ENCODE data around the gene MKI67.
A peak's percentile ranks its signal among the peaks of the same experiment; 100 is the strongest.

MKI67 gene

DNA sequence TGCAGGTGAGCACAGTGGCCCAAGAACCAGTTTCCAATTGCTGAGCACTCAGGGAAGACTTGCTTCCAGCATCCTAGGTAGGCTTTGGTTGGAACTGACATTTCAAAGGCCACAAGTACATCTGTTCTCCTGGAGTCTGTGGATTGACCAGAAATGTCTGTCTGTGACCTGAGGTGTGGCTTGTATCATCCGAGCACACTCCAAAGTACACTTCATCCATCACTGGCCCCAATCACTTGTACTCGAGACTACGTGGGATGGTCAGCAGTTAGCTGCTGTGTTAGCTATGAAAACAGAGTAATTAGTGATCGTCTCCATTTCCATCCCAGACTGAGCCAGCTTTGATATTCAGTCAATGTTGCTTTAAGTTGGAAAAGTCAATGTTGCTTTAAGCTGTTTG is 45.0 kb downstream of the MKI67 start:
- no peak for DNase-seq

DNA sequence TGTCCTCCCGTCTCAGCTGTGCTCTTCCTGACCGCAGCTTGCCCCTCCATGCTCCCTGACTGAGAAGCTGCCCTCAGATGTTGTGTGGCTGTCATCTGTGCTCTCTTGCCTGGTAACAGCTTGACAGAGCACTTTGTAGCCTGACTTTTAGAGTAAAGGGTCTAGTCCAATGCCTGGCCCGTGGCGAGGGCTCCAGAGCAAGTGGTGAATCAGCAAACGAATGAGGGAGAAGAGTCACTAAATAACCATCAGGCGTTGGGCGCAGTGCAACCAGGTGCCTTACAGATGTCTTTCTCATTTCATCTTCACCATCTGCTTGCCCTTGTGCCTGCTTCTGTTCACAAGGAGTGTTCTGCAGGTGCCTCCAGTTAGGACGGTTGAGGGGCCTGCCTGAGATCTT is 45.6 kb downstream of the MKI67 start:
- no peak for DNase-seq

DNA sequence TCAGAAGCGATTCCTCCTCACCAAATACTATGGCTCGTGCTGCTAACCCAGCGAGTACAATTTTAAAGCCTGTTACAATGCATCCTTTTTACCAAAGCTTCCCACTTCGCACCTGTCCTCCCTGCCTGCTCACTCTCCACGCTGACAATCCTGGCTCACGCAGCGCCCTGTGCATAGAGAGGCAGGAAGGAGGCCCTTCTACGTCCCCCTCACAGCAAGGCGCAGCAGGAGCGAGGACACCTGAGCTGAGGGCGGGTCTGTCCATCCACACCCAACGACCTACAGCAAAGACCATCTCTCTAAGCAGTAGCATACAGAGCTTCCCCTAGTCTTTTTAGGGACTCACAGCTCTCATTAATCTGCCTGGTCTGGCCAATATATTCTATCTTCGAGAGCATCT is 46.0 kb downstream of the MKI67 start:
- no peak for DNase-seq

DNA sequence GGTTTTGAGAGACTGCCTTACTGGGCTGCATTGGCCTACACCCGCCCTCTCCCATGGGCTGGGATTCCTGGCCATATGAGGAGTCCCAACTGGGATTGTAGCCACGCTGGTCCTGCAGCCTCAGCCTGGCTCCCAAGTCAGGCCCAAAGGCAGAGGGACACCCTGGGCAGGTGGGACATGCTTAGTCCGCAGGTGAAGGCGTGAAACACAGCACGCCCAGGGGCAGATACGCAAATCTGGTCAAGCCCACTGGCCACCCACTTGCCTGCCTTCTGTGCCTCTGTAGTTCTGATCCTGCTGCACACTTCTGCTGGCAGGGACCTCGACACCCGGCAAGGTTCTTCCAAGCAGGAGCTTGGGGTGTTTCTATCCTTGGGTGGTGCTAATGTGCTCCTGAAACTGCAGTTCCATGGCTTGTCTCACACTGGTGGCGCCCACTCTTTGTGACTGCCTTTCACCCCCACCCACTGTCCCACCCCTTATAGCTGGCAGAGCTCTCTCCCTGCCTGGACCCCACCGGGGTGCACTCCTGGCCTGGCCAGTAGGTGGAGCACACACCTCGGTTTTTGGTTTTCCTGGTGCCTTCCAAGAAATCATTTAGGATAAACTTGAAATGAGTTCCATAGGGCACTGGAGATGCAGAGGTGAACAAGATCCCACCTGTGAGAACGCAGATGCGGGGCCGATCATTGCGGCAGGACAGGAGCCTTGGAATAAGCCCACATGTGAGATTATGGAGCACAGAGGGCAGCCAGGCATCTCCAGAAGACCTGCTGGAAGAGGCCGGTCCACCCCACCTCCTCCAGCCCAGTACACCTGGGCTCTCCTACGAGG is 47.9 kb downstream of the MKI67 start:
- DNase-seq, result peak; percentile 76

DNA sequence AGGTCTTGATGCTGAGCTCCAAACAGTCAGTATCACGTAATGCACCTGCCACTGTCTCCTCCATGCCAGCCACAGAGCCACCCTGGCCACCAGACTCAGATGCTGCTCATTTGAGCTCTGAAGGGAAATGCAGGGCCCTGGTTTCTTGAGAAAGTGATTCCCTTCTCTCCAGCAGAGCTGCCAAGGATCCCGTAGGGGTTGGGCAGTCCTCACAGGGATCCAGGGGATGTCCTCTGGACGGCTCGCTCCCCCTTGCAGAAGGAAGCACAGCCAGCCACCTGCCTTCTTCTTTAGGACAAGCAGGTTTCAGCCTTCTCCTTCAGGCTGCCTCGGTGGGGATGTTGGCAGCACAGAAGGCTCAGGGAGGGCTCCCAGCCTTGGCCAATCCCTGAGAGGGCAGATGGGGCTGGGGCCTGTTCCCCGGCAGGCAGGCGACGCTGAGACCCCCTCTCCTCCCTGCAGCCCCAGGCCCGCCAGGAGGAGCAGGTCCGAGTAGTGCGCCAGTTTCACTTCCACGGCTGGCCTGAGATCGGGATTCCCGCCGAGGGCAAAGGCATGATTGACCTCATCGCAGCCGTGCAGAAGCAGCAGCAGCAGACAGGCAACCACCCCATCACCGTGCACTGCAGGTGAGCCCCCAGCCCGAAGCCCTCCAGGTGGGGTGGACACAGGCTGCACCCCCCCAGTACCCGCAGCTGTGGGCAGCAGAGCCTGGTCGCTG is 48.9 kb downstream of the MKI67 start:
- DNase-seq, result no peak

DNA sequence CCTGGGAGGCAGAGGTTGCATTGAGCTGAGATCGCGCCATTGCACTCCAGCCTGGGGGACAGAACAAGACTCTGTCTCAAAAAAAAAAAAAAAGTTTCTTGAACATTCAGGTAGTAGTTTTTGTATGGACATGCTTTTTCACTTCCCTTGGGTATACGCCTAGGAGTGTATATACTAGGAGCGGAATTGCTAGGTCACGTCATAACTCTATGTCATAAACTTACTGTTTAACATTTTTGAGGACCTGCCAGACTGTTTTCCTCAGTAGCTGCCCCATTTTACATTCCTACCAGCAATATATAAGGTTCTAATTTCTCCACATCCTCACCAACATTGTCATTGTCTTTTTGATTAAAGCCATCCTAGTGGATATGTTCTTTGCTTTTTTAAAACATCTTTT is 51.6 kb downstream of the MKI67 start:
- no peak for DNase-seq

DNA sequence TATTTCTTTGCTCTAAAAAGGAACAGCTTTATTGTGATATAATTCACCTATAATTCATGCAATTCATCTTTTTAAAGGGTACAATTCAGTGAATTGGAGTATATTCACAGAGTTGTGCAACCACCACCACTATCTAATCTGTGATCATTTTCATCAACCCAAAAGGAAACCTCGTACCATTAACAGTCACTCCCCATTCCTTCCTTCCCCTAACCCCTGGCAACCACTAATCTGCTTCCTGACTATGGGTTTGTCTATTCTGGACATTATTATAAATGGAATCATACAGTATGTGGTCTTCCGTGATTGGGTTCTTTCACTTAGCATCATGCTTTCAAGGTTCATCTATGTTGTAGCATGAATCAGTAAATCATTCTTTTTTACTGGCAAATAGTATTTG is 52.3 kb downstream of the MKI67 start:
- DNase-seq, result no peak

DNA sequence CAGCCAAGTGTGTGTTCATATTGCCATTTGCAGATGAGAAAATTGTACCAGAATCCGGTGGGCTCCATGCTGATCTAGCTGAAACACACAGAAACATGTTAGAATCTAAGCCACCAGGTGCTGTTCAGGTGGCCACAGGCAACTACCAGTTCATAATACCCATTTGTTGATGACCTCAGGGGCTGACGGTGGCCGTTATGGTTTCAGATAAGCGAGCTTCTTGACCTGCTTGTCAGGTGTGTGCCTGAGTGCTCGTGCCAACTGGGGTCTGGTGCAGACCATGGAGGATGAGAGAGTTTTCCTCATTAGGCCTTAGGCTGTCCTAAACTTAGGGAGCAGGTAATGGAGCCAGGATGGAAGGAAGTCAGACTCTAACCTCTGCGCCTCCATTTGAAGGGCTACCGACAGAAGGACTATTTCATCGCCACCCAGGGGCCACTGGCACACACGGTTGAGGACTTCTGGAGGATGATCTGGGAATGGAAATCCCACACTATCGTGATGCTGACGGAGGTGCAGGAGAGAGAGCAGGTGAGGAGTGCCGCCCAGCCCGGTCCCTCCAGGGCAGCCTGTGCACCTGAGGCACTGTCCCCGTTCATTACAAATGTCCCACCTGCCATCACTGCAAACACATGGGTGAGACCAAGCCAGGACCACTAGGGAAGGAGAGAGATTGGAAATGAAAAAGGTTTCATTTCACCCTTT is 53.1 kb downstream of the MKI67 start:
- no peak for DNase-seq

DNA sequence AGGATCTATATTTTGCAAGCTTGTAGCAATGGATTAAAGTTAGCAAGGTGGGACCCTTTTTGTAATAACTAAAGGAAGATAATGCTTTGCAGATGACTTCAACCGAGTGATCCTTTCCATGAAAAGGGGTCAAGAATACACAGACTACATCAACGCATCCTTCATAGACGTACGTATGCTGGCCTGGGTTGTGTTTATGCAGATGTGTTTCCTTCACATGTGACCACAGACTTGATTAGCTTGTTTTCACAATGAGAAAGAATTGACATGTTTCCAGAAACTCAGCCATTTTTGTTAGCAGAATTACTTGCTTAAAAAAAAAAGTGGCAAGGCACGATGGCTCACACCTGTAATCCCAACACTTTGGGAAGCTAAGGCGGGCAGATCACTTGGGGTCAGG is 54.2 kb downstream of the MKI67 start:
- DNase-seq, result no peak

DNA sequence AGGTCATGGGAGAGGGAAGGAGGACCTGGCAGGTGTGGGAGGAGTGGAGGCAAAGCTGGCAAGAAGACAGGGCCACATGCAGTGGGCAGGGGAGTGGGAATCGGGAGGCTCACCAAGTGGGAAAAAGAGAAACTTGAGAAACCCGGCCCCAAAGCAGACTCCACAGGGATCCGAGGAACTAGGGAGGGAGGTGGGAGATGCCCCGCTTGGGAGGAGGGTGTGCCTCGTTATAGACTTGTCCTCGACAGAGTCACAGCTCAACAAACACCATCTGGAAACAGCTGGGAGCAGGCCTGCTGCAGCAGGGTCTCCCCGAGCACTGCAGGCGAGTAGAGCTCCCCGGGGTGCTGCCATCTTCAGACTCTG is 54.8 kb downstream of the MKI67 start:
- DNase-seq, result no peak

DNA sequence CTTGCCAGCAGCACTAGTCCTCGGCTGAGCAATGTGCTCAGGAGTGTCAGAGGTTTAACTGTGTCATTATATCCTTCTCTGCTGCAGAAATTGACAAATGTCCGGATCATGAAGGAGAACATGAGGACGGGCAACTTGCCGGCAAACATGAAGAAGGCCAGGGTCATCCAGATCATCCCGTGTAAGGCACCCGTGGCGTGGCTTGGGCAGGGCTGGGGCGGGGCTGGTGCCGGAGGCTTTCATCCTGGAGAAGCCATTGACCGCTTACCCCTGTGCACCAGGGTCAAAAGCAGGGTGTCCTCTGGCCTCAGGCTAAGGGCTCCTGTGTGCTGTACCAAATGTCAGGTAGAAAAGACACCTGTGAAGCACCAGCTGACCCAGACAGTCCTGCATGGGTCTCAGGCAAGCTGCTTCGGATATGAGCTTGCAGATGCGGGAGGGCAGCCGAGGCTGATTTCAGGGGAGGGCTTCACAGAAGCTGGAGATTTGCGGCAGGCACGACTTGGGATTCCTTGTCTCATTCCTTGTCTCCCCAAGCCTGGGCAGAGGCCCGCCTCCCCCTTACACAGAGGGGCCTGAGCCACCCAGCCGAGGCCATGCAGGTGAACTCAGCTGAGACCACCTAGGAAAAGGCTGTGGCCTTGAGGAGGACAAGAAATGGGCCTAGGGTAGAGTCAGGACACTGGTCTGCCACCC is 55.4 kb downstream of the MKI67 start:
- no peak for DNase-seq

DNA sequence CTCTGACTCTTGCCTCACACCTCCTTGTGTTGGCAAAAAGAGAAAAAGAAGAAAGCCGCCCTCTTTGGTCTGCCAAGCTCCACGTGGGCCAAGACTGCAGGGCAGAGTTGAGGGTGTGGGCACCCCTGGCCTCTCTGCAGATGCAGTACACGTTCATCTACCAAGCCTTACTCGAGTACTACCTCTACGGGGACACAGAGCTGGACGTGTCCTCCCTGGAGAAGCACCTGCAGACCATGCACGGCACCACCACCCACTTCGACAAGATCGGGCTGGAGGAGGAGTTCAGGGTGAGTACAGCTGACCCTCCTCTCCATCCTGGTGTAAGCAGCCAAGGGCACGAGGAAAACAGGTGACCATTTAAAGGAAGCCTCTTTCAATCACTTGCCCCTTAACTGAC is 56.1 kb downstream of the MKI67 start:
- no peak for DNase-seq

DNA sequence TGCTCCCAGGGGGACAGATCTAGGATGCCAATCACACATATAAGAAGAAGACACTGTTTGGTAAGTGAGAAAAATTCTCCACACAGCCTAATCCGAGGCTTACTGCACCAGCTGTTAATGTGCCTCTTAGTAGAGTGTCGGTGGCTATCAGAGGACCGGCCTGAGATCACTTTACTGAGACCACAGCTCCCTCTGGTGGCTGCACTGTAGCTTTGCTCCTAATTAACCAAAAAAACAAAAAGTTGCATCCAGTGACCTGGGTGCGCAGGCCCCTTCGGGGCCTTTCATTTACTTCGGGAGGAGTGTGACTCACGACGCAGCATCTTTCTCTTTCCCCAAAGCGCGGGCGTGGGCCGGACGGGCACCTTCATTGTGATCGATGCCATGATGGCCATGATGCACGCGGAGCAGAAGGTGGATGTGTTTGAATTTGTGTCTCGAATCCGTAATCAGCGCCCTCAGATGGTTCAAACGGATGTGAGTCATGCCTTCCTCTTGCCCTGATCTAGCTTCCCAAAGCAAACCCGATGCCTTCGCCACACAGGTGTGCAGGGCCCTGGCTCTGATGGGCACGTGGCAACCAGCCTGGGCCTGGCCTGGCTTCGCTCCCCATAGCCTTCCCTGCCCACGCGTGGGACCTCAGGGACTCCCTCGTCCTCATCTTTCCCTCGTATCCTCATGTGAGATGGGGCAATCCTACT is 56.7 kb downstream of the MKI67 start:
- DNase-seq, result peak; percentile 81

DNA sequence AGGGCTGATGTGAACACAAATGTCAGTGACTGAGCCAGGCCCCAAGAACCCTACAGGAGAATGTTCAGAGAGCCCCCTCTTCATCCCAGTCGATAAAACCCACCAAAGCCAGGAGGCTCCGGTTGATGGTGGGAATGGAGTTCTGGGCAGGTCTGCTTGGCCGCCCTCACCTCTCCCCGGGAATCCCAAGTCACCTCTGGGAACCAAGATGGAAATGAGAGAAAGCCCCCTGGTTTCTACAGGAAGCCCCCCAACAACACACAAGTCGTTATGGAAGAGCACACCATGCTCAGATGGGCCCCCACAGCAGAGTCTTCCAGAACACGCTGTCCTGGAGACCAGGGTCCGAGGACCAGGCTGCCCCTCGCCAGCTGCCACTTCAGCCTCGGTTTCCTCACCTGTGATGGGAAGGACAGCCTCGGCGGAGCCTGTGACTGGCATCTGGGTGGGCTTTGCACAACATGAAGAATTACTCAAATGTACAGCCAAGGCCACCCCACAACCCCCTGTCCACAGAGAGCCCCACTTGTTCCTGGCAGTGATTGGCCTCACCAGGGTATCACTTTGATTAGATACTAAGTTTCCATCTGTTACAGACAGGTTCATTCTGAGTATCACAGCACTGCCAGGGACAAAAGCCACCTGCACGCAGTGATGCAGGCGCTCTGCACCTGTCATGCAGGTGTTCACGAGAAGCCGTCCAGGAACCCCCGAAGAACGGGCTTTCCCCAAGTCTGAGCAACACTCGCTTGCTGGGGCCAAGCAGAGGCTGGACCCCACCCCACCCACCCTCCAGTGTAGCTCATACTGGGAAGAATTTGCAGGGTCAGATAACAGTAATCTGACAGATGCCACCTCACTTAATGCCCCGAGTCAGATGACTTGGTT is 57.6 kb downstream of the MKI67 start:
- DNase-seq, result peak; percentile 33

DNA sequence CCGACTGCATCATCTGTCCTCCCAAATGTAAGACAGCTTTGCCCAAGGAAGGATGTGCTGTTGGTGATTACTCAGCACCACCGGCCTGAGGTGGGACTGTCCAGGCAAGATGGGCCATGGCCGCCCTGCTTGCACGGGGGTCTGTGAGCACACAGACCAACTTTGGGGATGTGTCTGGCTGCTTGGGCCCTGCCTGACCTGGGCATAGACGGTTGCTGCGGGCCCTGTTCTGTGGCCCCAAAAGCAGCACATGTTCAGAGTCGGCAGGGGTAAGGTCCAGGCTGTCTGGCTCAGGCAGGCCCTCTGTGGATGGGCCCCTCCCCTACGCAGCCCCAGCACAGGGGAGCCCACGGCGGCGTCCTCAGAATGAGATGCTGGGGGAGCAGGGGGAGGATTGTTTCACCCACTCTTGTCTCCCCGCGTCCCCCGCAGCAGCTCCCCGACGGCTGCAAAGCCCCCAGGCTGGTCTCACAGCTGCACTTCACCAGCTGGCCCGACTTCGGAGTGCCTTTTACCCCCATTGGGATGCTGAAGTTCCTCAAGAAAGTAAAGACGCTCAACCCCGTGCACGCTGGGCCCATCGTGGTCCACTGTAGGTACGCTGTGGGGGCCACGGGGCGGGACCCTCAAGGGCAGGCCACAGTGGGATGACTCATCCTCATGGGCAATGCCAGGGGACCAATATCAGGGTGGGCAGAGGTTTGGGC is 58.4 kb downstream of the MKI67 start:
- DNase-seq, result peak; percentile 39

DNA sequence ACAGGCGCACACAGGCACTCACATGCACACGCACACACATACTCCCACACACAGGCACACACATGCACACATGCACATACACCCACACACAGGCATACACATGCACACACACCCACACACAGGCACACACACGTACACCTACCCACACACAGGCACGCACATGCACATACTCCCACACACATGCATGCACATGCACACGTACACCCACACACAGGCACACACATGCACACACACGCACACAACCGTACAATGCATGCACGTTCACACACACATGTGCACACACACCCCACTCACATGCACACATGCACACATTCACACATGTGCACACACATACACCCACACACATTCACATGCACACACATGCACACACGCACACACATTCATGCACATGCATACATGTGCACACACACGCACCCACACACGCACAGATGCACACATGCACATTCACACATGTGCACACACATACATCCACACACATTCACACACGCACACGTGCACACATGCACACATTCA is 59.3 kb downstream of the MKI67 start:
- peak; percentile 41 for DNase-seq

DNA sequence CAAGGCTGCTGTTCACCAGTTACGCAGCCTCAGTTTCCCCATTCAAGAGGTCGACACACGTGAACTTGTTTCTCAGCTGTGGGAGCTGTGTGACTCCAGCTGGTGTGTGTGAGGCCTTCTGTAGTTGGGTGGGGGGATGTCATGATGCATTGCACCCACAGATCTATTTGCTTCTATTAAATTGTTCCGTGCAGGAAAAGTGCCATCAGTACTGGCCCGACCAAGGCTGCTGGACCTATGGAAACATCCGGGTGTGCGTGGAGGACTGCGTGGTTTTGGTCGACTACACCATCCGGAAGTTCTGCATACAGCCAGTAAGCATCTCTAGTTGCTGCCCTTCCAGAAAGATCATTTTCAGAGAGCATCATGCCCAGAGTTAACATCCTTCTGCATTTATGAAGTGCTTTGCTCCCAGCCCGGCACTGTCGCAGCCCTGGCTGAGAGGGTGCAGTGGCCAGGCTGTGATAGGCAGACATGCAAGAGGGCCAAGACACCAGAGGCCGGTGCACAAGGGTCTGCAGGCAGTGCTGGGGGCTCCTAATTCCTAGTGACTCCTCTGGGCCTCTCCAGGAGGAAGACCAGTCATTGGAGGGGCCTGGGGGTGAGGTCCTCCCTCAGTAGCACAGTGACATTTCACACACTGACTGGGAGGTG is 60.2 kb downstream of the MKI67 start:
- DNase-seq, result no peak

DNA sequence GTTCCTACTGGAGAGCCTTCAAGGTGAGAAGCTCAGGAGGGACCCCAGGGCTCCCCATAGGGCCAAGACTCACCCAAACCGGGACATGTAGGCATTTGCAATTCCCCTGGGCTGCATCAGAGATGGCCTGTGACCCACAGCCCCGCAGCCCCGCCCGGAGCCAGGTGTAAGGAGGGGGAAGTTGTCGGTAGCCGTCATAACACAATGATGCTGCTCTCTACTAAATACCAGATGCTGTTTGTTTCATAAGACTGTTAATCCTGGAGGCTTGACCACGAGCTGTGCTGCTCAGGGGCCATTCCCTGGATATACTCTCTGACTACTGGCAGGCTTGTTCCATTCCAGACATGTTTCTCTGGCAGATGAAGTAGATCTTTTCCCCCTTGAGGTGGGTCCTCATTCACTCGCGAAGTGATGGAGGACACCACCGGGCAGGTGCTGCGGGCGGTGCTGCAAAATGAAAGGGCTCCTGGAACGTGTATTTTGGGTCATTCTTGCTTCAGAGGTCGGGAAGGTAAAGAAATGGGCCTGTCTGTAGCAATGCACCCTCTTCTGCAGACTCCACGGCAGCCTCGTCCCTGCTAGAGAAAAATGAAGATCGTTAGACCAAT is 61.1 kb downstream of the MKI67 start:
- DNase-seq, result peak; percentile 50

DNA sequence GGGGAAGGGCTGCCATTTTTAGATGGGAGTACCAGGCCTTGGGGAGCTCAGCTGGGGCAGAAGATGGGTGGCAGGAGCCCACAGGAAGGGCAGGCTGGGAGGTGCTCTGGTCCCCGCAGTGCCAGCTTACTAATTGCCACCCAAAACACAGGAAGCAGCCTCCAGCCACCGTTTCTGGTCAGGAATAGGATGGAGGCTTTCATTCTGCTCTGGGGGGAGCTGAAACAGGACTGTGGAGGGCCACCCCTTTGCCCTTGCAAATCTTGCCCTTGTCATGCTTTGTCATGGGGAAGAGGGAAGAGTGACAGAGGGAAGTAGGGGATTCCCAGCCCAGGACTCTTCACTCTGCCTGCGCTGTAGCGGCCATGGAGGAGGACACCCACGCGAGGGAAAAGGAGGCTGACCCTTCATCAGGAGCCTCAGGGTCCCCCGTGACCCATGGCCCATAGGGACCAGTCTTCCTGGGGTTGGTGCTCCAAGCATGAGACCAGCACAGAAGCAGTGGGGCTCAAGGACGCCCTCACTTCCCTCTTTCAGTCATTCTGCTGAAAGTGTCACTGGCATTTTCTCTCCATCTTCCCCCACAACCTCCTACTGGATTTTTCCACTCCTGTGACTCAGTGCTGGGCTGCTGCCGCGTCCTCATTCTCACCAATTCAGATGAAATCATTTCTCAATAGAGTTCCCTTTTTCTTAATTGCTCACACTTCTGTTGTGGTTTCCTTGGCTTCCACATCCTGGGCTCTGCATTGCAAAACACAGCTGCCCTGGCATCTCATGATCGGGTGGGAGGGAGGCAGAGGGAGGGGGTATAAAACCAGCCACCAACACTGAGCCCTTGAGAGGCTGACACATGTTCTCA is 61.9 kb downstream of the MKI67 start:
- peak; percentile 42 for DNase-seq

Measured in right forelimb (tissue), 1 donor.